ENCODE measurements around the gene ANKRD39.

Gene ANKRD39

DNA sequence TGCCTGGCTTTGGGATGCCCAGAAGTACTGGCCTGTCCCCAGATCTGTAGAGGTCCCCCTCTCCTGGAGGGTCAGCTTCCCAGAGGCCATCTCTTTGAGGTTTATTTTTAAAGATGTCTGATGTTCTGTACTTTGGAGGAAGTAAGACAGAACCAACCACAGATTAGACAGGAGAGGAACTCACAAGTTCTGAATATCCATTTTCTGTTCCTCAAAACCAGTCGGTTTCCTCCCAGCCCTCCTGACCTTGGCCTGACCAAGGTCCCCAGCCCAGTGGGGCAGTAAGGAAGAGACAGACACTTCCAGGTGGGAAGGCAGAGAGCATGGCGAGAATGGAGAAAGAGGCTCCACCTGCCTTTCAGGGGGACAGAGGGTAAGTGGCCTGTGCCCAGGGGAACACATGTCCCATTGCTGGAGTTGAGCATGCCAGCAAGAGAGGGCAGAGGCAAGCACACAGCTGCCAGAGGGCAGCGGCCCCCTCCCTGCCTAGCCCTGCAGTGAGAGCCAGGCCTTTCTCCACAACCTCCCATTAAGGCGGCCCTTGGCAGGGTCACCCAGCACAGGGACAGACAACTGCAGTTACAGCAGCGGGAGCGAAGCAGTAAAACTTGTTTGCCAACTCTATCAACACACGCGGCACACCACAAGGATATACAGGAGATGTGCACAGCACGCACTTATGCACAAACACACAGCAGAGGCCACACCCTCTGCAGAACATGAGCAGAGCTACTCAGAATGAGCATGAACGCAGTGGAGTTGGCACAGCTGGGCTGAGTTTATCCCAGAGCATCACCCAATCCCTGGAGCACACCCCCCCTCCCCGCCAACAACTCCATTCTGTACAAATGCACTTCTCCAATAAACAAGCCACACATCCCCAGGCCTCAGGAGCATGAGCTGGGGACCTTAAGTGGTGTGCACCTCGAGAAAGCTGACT lies 30.5 kb upstream of the ANKRD39 start:
- no peak for DNase-seq (ENCODE audit: low read depth in 2 of 2, low spot score in 1 of 2)

DNA sequence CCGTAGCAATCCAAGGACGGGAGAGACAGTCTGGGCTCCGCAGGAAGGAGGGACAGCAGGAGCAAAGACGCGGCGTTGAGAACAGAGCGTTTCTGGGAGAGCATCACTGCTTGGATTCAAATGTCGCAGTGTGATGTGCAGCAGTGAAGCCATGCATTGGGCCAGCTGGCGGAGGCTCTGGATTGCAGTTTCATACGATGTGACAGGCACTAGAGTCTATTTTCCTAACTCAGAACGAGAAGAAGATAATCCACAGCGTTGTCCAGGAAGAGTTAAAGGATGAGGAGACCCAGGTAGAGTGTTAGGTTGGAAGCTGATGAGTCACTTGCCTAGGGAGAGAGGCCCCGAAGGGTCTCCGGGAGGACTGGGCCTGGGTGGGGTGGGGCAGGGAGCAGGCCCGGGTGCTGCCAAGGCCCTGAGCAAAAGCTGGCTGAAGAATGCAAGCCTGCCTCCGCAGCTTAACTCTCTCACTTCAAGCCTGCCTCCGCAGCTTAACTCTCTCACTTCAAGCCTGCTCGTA lies 29.7 kb upstream of the ANKRD39 start:
- DNase-seq (ENCODE audit: low read depth in 2 of 2, low spot score in 1 of 2), result no peak

DNA sequence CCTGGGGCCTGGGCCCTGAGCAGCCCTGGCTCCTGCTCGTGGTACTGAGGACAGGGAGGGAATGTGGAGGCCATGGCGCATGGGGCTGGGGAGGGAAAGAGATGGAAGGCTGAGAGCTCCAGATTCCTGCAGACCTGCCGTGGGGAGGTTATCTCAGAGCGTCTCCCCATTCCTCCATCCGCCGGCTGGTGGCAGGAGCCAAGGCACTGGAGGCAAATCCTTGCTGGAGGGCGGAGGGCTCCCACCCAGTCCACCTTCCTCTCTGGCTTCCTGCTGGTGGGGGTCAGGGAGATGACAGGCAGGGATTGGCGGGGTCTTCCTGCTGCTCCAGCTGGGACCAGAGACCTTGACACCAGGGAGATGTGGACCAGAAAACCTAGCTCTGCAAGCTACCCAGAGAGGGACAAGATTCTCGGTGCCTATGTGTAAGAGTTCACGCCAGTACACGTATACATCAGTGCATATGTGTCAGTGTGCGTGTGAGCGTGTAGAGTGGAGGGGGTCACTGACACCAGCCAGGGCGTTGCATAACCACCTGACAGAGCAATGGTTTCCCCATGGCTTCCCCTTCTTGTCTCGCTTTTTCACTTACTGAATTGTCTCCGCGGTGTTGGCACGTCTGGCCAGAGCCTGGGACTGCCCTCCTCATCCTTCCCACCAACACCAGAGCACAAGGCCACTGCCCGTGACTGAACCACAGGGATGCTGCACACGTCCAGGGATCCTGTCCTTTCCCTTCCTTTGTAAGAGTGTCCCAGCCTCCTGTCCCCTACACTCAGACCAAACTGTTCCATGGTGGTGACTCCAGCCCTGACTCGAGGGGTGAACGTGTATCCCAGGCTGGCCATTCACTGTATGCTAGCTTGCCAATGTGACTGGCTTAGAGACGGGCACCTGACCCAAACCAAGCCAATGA lies 27.9 kb upstream of the ANKRD39 start:
- no peak for DNase-seq (ENCODE audit: low read depth in 2 of 2, low spot score in 1 of 2)

DNA sequence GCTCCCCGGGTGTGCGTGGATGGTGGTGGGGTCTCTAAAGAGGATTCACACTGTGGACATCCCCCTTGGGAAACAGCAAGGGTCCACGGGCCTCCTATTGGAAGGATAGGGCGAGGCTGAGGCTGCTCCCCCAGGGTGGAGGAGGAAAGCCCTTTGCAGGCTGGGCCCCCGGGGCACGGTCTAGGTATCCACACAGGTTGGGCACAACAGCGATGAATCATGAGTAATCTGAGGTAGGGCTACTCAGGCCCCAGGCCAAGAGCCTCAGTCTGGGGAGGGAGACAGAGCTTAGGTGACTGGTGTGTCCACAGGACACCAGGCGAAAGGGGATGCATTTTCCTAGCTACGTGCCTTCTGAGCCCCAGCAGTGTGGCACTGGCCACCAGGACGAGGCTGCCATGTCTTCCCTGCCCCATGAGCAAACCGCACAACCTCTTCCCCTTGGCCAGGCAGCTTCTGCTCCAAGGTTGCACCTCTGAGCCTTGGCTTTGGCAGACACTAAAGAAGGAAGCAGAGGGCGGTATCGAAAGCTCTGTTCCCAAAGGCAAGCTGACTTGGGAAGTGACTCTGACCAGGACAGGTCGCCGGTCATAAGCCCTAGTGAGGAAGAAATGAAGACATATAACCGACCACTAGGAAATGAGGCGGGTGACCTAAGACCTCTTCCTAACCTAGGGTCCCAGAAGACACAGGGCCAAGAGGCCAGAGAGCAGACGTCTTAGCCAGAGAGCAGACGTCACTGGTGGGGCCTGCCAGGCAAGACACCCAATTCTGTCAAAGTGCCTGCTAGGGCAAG lies 26.7 kb upstream of the ANKRD39 start:
- no peak for DNase-seq (ENCODE audit: low read depth in 2 of 2, low spot score in 1 of 2)

DNA sequence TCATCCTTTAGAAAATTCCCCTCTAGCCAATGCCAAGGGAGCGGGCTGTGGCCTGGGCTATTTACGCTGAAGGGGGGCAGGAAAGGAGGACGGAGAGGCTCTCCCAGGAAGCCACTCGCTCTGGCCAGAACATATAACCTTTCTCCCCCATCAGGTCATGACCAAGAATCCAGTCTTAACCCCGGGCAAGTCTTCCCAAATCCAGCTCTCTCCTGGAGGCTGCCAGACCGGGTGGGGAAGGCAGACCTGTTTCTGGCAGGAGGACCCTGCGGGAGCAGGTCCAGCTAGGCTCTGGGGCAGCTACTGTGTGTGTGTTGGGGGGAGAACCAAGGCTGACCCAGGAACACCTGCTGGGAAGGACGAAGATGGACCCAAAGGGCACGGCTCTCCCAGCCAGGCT lies 25.5 kb upstream of the ANKRD39 start:
- DNase-seq (ENCODE audit: low read depth in 2 of 2, low spot score in 1 of 2), result no peak

DNA sequence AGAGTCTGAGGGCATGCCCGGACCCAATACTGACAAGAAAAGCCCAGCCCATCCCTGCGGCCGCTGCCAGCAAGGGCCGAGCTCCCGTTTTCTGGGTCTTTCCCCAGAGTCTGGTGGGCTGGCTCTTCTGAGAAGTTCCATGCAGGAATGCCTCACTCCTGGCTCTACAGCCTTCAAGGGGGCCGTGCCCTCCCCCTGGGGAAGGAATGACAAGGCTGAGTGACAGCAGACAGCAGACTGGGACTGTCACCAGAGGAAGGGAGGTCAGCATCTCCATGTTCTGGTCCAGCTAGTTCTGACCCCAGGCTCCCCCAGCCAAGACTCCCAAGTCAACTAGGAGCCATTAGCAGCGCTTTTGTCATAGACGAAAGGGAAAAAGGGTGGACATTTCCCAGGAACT lies 25.1 kb upstream of the ANKRD39 start:
- no peak for DNase-seq (ENCODE audit: low read depth in 2 of 2, low spot score in 1 of 2)

DNA sequence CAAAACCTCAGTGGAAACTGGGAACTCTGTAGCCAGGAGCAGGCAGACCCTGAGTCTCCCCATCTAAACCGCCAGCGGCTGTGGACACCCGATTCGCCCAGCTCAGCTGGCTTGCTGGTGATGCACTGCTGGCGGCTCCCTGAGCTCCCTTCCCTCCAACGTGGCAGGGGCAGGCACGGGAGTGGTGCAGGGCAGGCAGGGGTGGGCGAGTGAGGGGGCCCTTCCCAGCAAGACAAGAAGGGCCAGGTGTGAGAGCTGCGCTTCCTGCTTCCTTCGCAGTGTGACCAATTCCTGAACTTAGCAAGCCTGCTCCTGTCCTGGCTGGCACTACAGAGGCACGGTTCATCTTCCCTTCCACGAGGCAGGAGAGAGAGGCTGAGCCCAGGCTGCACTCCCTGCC lies 24.4 kb upstream of the ANKRD39 start:
- DNase-seq (ENCODE audit: low read depth in 2 of 2, low spot score in 1 of 2), result no peak

DNA sequence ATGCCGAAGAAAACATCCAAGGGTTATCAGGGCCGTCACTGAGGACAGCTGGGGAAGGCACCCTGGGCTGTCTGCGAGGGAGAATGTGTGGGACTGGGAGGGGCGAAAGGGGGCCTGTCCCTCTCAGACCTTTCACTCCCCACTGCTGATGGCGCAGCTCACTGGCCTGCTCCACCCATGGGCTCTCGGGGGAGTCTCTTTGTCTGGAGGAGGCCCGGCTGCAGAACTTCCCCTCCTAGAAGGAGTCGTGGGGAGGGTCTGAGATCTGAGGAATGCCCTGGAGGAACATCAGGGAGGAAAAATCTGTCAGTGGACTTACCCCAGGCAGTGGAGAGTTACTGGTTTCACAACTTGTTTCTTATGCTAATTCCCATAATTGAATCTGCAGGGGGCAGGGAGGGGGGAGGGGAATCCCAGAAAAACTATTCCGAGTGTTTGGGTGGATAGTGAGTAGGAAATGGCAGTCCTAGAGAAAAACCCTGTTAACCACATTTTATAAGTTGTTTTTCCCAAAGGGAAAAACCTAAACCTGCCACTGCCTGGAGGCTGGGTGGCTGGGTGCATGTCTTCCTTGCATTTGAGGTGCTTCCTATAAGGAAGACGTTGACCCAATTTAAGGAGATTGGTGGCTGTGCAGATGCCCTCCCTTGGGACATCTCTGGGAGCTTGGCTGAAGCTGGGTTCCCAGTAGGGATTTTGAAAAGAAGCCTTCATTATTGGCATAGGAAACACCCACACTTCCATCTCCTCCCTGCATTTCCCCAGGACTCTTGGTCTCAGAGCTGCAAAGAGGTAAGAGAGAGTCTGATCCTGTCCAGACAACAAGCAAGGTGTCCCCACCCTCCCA lies 23.8 kb upstream of the ANKRD39 start:
- no peak for DNase-seq (ENCODE audit: low read depth in 2 of 2, low spot score in 1 of 2)

DNA sequence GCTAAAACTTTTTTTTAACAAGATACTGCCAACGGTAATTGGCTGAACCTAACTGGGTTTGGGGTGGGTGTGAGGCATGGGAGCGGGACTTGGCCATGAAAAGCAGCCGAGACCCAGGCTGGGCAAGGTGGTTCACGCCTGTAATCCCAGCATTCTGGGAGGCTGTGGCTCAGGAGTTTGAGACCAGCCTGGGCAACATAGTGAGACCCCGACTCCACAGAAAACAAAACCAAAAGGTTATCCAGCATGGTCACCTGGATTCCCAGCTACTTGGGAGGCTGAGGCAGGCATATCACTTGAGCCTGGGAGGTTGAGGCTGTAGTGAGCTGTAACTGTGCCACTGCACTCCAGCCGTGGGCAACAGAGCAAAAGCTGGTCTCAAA lies 23.1 kb upstream of the ANKRD39 start:
- no peak for DNase-seq (ENCODE audit: low read depth in 2 of 2, low spot score in 1 of 2)

DNA sequence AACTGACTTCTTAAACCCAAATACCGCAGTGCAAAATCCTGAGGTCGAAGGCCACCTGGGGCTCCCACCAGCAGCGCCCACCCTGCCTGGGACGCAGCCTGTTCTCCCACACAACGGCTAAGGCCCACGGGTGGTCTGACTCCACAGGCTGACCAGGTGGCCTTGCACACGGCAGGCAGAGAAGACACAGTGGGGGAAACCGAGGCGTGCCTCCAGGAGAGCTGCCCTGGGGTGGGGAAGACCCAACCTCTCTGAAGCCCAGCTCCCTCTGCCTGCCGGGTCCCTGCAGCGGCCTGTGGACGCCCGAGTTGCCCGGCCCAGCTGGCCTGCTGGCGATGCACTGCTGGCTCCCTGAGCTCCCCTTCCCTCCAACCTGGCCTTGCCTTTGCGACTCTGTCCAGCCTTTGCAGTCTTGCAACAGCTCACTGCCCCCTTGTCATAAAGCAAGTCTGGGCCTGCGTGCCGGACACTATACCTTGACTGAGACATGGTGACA lies 21.8 kb upstream of the ANKRD39 start:
- no peak for DNase-seq (ENCODE audit: low read depth in 2 of 2, low spot score in 1 of 2)

DNA sequence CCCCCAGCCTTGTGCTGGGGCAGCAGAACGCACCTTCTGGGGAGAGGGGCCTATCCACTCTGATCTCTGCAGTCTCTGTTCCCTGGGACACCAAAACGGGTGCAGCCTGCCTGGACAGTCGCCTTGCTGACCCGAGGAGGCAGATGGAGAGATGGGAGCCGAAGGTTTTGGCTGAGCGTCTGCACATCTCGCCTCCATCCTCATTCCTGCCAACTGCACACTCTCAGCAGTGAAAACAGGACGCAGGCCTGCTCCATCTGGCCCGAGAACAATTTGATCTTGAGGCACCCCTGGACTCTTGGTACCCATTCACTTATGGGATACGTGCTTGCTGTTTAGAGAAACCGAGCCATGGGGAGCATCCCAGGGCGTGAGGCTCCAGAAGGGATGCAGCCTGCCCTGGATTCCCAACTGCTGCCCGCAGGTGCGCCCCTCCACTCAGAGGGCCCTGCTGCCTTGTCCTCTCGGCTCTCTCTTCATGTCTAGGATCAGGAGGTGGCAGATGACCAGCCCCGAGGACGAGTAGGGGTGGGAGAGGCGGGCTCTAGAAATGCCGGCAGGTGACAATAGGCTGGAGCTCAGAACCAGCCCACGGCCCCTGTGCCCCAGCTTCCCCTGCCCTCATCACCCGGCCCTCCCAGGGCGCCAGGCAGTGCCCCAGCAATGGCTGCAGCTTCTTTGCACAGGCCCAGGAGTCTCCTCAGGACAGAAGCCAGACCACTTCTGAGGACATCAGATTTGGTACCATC lies 21.2 kb upstream of the ANKRD39 start:
- no peak for DNase-seq (ENCODE audit: low read depth in 2 of 2, low spot score in 1 of 2)

DNA sequence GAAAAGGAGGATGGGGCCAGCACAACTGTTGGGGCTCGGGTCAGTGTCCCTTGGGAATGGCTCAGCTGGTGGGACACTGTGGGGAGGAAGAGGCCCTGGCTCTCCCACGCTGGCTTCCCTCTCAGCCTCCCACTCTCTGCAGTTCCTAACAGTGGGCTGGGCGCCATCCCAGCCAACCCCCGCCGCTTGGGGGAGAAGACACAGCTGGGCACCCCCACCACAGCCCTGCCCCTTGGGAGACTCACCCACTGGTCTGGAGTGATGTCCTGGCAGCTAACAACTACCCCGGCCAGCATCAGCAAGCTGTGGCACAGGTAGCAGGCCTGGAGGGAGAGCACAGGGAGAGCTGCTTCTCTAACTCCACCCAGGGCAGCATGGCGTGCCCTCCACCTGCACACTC lies 20.4 kb upstream of the ANKRD39 start:
- no peak for DNase-seq (ENCODE audit: low read depth in 2 of 2, low spot score in 1 of 2)

DNA sequence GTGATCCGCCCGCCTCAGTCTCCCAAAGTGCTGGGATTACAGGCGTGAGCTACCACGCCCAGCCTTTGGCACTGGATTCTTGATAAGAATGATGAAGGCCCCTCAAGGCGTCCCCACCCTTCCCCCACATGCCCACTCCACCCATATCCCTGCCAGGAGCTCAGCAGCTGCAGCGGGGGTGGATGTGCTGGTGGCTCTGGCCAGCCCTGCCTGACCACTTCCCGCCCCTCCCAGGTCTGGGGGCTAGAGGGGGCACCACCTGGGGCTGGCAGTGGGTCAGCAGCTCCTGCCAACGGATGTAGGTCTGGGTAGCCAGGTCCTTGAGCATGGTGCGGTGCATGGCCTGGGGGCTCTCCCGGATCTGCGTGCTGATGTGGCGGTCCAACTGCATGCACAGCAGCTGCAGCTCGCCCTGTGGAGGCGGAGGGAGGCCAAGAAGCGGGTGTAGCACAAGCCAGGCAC lies 19.8 kb upstream of the ANKRD39 start:
- DNase-seq (ENCODE audit: low read depth in 2 of 2, low spot score in 1 of 2), result no peak

DNA sequence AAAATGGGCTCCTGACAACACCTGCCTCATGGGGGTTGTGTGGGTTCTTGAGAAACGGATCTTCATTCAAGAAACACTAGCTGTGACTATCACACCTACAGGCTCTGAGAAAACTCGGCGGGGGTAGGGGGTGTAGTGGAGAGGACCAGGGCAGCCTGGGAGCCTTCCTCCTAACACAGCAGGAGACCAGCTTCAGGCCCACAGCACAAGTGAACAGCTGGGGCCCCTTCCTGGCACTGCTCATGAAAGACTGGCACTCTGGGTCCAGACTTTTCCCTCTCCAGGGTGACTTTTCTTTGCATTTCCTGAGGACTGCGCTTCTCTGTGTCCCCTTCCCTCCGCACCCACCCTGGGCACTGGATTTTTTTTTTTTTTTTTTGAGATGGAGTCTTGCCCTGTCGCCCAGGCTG lies 19.2 kb upstream of the ANKRD39 start:
- DNase-seq (ENCODE audit: low read depth in 2 of 2, low spot score in 1 of 2), result no peak

DNA sequence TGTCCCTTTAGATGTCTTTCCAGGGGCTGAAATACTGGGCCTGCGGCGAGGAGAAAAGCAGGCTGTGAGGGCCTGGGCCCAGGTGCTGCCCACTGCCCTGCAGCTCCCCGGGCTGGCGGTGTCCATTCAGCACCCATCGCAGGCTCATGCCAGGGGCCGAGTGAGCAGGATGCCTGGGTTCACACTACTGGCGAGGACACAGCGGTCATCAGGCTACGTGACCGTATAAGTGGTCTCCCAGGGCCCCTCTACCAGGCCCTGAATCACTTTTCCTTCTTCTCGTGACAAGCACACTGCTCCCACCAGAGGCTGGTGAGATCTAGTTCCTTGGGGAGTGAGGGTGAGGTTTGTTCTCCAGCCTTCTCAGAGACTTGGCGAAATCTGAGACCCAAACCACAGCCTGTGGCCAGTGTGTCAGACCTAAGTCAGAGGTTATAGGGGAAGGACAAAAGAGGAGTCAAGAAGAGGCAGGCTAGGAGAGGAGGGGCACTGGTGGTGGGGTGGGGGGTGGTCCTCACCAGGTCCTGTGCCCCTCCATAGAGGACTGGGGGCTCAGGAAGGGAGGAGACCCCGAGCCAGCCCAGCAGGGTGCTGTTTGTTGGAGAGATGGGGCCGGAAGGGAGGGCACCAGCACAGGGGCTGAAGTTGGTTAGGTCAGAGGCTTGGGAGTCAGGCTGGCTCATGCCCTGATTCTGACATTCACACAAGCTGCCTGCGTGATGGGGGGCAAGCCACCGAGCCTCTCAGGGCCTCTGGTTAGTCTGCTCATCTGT lies 18.6 kb upstream of the ANKRD39 start:
- no peak for DNase-seq (ENCODE audit: low read depth in 2 of 2, low spot score in 1 of 2)

DNA sequence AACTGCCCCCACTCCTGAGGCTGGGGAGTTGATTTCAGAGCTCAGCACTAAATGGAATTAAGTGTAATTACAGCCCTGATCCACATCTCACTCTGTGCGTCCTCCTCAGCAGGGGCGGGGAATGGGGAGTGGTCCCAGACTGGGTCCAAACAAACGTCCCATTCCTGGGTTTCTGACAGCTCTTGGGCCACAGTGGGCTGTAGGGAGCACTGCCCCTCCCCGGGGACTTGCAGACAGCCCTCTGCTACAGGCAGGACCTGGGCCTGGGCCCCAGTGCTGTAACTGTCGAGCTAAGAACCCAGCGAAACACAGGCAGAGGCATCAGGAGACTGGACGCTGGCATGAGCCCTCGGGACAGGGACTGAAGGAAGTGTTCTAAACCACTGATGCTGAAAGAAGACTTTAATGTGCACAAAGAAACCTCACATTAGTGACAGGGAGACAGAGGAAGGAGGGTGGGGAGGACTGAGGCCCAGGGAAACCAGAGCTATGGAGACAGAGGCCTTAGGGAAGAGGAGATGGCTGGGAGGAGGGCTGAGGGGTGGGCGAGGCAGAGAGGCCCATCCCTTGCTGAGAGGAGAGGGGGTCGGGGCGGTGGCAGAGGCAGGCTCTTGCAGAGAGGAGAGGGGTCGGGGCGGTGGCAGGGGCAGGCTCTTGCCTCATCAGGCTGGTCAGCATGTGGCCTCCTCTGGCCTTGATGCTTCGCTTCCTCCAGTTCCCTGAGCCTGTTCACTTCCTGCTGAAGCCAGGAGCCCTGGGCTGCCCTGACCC lies 17.9 kb upstream of the ANKRD39 start:
- no peak for DNase-seq (ENCODE audit: low read depth in 2 of 2, low spot score in 1 of 2)

DNA sequence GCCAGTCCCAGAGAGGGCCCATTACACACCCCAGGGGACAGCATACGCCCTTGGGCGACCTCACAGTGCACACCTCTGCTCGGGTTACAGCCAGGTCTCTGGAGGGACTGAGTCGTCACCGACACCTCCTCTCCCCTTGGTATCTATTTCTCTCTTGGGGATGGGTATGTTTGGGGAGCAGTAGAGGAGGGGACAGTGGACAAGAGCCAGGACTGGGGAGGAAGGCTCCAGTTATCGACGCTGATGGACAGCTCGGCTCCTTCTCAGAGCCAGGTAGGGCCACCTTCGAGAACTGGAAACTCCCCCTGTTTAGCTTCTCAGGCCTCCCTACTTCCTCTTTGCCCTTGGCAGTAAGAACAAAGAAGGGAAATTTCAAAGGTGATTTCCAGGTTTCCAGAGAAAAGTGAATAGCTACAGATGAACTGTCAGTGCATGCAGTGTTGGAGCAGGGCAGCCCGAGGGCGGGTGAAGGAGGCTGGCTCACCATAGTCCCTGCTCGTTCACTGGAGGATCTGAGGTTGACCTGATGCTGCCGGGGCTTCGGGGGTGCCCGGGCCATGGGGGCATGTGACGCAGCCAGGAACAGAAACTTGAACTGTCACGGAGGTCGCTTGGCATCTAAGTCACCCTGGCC lies 16.5 kb upstream of the ANKRD39 start:
- DNase-seq (ENCODE audit: low read depth in 2 of 2, low spot score in 1 of 2), result no peak

Data from stimulated activated CD8-positive, alpha-beta memory T cell treated with anti-CD3 and anti-CD28 coated beads, Interleukin-4, amount 100 ng/mL, for 4 hours (primary cell).